ENCODE measurements around the gene OMP. TPM values are rescaled to one million over a fixed set of nuclear protein-coding genes. Genes with fewer than 3 reads are reported as not detected.

OMP gene
- total and polyA plus RNA-seq, 2 donors (not counting 3 experiments of a cell fraction or from before 2014, with no cell fraction given), result 0.80 TPM; not detected in 1

DNA sequence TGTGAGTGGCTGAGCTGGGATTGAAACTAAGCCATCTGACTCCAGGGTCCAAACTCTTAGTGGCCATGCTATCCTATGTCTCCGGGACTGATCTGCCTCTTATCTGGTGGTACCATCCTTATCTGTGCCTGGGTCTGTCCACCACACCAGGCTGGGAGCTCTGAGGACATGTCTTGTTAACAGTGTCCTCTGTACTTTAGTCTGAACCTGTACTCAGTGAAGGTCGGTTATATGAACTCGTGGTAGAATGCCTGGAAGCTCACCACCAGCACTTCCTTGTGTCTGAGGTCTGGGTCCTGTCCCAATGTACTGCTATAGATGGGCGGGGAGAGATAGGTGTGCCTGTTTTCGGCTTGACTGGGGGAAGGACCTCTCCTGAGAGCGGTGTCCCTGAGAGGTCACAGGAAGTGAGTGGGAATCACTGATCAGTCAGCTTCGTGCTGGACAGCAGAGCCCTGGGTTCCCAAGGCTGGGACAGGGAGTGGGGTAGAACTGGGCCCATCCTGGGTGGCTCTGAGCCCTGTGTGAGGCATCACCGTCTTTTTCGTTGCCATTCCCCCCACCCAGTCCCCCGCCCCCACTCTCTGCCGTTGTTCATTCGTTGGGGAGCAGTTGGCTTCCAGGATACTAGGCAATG lies 34.3 kb downstream of the OMP start:
- no peak overlapping the region for H3K4me3 ChIP-seq (replicated peaks in 1 of 3; ENCODE audit: insufficient read depth in 1 of 3, low read depth in 1 of 3, low read length in 3 of 3)
- POLR2A ChIA-PET, result no interaction called here
- no peaks in the 10 kb centered on the region for H3K36me3 ChIP-seq (ENCODE audit: control insufficient read depth in 2 of 2, extremely low read depth in 1 of 2, insufficient read depth in 2 of 2, low read length in 2 of 2)
- H3K9me3 ChIP-seq (replicated peaks; ENCODE audit: control insufficient read depth, insufficient read depth, low read length), result no peaks in the 10 kb centered on the region
- H3K9ac ChIP-seq (replicated peaks; ENCODE audit: extremely low read depth, insufficient read depth, low read length), result no peak overlapping the region
- H3K4me2 ChIP-seq (ENCODE audit: insufficient read depth, low read length), result no peak overlapping the region
- H3K4me1 ChIP-seq (ENCODE audit: control insufficient read depth, extremely low read depth, insufficient read depth, low read length), result peaks cover 8% of the 10 kb centered on the region
- intact Hi-C loops (cut with micrococcal nuclease), result no loop called here
- H4K20me1 ChIP-seq (replicated peaks; ENCODE audit: control insufficient read depth, extremely low read depth, insufficient read depth, low read length), result no peaks in the 10 kb centered on the region
- no peaks in the 10 kb centered on the region for H3K27me3 ChIP-seq (ENCODE audit: control insufficient read depth in 2 of 2, insufficient read depth in 2 of 2, low read length in 2 of 2)
- H3K27ac ChIP-seq (ENCODE audit: insufficient read depth, low read depth, low read length), result no peak overlapping the region
- H3K79me2 ChIP-seq (ENCODE audit: control insufficient read depth, insufficient read depth, low read length), result no peaks in the 10 kb centered on the region
- dilution Hi-C loops (cut with MboI; ENCODE audit: extremely low pct_ligation_motif_present, low sequenced_read_pairs), result no loop called here
- BruUV-seq (replicated peaks), result no TSS peak
- DNase-seq (ENCODE audit: low read depth, low spot score) (no peak), FAIRE-seq (no peak)
- no peaks in the 10 kb centered on the region for H3K9me1 ChIP-seq (replicated peaks; ENCODE audit: control insufficient read depth, extremely low read depth, insufficient read depth, low read length)
- H2AFZ ChIP-seq (ENCODE audit: low read depth, low read length), result no peak overlapping the region
- TF ChIP-seq JUN (IDR thresholded peaks at IDR 0.05; ENCODE audit: borderline replicate concordance, insufficient read depth, insufficient read length, low read depth), result no peak
- TF ChIP-seq POLR2A (IDR thresholded peaks at IDR 0.05; ENCODE audit: low read depth, low read length), result no peak
- TF ChIP-seq, protein P1, sequence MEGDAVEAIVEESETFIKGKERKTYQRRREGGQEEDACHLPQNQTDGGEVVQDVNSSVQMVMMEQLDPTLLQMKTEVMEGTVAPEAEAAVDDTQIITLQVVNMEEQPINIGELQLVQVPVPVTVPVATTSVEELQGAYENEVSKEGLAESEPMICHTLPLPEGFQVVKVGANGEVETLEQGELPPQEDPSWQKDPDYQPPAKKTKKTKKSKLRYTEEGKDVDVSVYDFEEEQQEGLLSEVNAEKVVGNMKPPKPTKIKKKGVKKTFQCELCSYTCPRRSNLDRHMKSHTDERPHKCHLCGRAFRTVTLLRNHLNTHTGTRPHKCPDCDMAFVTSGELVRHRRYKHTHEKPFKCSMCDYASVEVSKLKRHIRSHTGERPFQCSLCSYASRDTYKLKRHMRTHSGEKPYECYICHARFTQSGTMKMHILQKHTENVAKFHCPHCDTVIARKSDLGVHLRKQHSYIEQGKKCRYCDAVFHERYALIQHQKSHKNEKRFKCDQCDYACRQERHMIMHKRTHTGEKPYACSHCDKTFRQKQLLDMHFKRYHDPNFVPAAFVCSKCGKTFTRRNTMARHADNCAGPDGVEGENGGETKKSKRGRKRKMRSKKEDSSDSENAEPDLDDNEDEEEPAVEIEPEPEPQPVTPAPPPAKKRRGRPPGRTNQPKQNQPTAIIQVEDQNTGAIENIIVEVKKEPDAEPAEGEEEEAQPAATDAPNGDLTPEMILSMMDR (IDR thresholded peaks at IDR 0.05; ENCODE audit: extremely low read depth in 1 of 2, insufficient read depth in 1 of 2, low read depth in 1 of 2, low read length in 2 of 2), result no peak
- TF ChIP-seq, protein P2, sequence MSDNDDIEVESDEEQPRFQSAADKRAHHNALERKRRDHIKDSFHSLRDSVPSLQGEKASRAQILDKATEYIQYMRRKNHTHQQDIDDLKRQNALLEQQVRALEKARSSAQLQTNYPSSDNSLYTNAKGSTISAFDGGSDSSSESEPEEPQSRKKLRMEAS (IDR thresholded peaks at IDR 0.05; ENCODE audit: insufficient read depth, insufficient read length), result no peak
- TF ChIP-seq EZH2 (IDR thresholded peaks at IDR 0.05; ENCODE audit: borderline replicate concordance, low read depth, low read length, severe bottlenecking), result no peak
- no peak for TF ChIP-seq POLR2AphosphoS5 (IDR thresholded peaks at IDR 0.05; ENCODE audit: insufficient read depth, low read depth, low read length)
- TF ChIP-seq FOS (IDR thresholded peaks at IDR 0.05; ENCODE audit: borderline replicate concordance, insufficient read depth, low read length), result no peak
- no peak for TF ChIP-seq GATA2 (IDR thresholded peaks at IDR 0.05; ENCODE audit: insufficient read depth, insufficient read length, low read depth, low read length)
- no peak for TF ChIP-seq MYC (IDR thresholded peaks at IDR 0.05; ENCODE audit: low read depth, low read length)
- CTCF ChIA-PET, result interaction anchor here (2.5 kb wide), 1 partner anchor 10 kb away, joined by 12 read pairs; no protein-coding TSS in a partner anchor

Data from endothelial cell of umbilical vein (primary cell).